Stimulated activated CD8-positive, alpha-beta memory T cell treated with anti-CD3 and anti-CD28 coated beads, Interleukin-12 subunit alpha, Interleukin-12 subunit beta, amount 100 ng/mL, for 24 hours (primary cell): Measurements from ENCODE around the gene FAHD2A.
"Not testable (repeated sequence)": the region's sequence is repeated elsewhere in the genome, so short reads cannot be mapped to it uniquely, and the experiment has no call there.

Experiments
- DNase-seq: peaks from one replicate; pipeline ENCODE4 v3.0.0-alpha.2; 2020; ENCODE audit errors: extremely low read depth

The FAHD2A gene

DNA sequence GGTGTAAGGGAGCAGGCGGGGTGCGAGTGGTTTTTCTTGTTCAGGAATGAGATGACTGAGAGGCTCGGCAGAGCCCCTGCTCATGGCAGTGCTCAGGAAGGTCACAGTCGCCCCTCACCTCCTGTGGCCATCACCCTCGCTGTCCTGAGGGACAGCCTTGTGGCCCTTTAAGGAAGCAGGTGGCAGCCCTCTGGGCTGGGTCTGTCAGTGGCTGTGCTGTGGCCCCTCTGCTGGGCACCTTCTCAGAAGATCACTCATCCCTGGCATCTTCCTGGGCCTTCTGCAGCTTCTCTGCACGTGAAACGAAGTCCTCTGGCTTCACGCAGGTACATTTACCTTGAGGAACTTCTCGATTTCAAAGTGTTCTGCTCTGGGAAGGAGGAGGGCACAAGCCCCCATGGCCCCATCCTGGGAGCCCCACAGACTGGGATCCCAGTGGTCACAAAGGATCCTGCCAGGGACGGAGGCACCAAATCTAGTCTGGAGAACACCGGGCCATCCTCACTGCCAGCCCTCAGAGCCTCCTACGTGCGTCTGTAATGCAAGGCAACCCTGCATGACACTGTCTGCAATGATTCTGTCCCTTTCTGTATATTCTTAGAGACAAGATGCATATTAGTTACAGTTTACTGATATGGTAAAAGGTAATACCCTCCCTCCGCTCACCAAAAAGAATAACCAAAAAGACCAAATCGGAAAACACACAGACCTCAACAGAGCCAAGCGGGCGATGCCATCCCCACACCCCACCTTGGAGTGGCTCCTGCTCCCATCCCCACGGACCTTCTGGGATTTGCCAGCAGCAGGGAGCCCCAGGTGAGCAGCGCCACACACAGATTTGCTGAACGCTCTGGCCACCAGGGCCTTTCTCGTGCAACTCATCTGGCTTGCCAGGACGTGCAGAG, 25.9 kb upstream of the FAHD2A start:
- DNase-seq, result no peak

DNA sequence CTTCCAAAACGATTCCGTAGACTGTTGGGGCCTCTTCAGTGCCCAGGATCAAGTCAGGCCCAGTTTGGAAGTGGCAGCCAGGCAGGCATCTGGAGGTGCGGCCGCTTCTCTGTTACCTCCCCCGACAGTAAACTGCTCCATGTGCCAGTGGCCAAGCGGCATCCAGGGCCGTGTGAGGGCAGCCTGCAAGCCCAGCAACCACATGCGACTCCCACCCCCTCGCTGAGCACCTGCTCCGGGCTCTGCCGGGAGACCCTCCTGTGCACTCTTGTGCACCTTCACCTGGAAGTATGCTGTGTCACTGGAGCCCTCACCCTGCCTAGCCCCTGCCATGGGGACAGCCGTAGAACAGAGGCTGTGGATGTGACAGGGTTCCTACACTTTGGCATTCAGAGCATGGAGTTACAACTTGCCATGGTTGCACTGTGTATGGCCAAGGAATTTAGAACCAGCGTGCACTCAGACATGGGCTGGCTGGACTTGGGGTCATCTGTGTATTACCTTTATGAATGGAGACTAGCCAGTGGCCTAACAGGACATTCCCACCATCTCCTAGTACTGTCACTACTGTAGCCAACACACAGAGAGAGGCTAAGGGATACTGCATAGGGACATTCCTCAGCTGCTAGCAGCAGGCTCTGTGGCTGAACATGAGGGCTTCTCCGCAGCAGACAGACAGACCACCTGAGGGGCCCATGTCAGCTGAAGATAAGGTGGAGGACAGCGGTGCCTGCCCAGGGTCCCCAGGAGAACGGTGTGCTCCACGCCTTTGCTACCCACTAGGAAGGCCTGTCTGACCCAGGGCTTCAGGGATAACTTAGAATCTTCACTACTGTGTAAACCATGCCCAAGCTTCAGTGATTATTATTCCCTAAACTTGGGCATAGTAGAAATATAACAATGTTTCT, 25.0 kb upstream of the FAHD2A start:
- no peak for DNase-seq

DNA sequence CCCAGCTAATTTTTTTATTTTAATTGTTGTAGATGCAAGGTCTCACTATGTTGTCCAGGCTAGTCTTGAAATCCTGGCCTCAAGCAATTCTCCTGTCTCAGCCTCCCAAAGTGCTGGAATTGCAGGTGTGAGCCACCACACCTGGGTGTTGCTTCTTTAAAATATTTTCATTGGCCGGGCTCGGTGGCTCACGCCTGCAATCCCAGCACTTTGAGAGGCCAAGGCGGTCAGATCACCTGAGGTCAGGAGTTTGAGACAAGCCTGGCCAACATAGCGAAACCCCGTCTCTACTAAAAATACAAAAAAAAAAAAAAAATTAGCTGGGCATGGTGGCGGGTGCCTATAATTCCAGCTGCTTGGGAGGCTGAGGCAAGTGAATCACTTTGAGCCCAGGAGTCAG, 24.2 kb upstream of the FAHD2A start:
- DNase-seq, result not testable (repeated sequence)

DNA sequence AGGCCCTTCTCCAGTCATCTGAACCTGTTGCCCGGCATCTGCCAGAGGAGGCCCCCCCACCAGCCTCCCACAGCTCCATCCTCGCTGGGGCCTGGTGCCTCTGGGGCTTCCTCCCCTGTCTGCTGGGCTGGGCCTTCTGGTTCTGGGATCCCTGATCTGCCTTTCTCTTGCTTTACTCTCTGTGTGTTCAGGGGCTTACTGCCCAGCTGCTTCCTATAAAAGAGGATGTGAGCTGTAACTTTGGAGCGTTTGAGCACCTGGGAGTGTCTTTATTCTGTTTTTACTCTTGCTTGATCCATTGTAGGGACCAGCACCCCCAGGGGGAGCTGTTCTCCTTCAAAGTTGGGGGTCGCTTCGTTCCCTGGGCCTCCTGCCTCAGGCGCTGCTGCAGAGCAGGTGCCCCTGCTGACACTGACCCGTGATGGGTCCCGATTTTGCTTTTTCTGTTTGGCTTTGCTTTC, 23.1 kb upstream of the FAHD2A start:
- no peak for DNase-seq

DNA sequence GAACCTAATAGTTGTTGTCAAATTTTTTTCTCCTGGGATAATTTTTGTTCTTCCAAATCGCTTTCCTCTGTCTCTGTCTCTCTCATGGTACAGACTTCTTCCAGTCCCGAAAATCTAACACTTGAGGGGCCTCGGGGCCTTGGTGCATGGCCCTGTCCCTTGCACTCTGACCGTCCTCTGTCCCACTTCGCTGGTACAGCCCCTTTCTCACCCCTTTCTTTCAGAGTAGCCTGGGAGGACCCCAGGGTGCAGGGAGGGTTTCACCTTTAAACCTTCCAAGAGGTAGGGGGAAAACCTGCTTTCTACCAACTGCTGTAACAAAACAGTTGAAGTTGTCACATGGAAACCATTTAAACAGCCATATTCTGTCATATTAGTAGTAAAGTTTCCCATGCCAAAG, 22.2 kb upstream of the FAHD2A start:
- no peak for DNase-seq

DNA sequence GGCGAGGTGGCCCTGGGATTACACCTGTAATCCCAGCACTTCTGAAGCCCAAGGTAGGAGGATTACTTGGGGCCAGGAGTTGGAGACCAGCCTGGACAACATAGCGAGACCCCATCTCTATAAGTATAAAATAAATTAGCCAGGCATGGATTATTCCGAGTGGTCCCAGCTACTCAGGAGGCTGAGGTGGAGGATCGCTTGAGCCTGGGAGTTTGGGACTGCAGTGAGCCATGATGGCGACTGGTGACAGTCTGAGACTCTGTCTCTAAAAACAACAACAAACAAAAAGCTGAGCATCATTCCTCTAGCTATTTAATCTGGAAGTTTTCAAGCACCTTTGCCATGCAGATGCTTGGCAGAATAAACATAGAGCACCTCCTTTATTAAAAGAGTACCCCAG, 21.8 kb upstream of the FAHD2A start:
- no peak for DNase-seq

DNA sequence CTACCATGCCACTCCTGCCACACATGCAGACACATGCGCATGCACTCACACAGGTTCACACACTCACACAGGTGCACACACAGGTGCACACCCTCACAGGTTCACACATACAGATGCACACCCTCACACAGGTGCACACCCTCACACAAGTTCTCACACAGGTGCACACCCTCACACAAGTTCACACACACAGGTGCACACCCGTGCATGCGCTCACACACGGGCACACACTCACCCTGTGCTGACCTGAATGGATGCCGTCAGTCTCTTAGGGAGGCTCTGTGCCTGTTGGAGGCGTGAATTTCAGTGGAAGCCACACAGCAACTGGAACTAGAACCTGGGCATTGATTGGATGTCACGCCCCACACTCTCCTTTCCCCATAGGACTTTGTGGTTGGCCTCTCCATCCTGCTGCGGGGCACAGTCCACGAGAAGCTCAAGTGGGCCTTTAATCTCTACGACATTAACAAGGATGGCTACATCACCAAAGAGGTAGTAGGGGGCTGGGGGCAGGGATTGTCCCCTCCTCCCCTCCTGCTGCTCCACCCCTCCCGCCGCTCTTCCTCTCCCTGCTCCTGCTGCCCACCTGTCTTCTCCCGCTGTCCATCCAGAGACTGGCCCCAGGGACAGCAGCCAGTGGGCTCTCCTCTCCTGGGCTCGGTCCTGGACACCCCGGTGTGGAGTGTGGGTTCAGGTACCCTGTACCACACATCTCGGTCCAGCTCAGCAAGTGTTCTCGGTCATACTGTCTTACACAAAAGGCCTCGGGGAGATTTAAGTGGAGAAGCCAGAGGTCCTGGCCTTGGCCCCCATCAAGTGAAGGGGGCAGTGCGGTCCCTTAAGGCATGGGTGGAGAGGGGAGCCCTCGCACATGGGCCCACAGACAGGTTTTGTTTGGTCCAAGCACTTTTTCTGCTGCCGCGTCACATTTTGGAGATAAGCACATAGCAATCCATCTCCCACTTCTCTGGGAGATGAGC, 21.0 kb upstream of the FAHD2A start:
- DNase-seq, result no peak

DNA sequence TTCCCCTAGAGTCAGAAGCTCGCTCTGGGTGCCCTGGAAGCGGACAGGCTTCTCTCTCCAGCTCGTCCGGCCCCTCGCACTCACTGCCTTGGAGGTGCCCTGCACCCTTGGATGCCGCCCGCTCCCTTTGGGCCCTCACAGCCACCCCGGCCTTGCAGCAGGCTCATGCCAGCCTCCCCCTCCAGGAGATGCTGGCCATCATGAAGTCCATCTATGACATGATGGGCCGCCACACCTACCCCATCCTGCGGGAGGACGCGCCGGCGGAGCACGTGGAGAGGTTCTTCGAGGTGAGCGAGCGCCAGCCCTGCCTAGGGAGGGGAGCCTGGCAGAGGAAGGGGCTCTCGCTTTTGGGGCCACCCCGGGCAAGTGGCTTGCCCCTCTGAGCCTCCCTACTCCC, 20.3 kb upstream of the FAHD2A start:
- DNase-seq, result no peak

DNA sequence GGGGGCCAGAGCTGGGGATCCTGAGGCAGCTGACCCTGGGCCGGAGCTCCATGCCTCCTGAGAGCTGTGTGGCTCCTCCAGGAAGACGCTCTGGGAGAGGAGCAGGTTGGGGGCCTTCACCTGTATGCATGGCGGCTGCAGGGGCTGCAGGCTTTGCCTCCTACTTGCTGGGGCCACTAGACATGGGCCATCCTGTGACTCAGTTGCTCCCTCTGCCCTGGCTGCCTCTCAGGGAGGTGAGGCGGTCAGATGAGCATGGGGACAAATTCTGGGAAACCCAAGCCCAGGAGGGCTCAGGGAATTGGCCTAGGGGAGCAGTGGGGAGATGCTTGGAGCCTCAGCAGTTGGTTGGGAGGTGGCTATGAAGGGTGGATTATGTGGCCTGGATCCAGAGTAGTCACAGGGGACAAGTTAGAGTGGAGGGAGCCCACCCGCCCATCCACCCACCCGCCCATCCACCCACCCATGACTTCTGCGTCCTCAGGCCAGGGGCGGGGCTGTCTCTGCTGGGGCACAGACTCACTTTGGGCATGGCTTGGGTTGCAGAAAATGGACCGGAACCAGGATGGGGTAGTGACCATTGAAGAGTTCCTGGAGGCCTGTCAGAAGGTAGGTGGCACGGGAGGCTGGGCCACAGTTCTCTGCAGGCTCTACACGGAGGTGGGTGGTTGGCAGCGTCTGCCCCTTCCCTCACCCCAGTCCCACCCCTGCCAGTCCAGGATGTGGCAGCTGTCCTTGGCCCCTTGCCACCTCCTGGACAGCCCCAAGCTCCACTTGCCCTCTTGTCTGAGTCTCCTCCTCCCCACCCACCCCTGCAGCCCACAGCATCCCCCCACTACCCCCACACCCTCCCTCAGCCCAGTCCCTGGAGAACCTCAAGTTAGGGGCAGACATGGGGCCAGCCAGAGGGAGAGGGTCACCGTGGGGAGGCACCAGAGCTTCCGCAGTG, 19.5 kb upstream of the FAHD2A start:
- no peak for DNase-seq

DNA sequence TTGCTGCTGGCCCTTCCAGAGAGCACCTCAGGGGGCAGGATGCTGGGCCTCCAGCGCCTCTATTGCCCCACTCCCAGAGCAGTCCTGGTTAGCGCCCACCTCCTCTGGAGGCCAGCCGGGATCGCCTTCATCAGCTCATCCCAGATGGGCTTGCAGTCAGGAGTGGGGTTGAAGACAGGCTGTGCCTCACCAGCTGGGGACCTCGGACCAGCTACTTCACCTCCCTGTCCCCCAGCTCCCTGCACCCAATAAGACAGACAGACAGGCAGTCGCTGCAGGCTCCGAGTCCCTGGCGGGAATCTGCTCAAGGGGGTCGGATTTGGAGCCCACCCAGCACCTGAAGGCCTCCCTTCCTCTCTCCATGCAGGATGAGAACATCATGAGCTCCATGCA, 18.9 kb upstream of the FAHD2A start:
- DNase-seq, result no peak

DNA sequence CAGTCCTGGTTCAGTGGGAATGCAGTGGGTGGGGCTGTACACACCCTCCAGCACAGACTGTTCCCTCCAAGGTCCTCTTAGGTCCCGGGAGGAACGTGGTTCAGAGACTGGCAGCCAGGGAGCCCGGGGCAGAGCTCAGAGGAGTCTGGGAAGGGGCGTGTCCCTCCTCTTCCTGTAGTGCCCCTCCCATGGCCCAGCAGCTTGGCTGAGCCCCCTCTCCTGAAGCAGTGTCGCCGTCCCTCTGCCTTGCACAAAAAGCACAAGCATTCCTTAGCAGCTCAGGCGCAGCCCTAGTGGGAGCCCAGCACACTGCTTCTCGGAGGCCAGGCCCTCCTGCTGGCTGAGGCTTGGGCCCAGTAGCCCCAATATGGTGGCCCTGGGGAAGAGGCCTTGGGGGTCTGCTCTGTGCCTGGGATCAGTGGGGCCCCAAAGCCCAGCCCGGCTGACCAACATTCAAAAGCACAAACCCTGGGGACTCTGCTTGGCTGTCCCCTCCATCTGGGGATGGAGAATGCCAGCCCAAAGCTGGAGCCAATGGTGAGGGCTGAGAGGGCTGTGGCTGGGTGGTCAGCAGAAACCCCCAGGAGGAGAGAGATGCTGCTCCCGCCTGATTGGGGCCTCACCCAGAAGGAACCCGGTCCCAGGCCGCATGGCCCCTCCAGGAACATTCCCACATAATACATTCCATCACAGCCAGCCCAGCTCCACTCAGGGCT, 17.5 kb upstream of the FAHD2A start:
- DNase-seq, result no peak

DNA sequence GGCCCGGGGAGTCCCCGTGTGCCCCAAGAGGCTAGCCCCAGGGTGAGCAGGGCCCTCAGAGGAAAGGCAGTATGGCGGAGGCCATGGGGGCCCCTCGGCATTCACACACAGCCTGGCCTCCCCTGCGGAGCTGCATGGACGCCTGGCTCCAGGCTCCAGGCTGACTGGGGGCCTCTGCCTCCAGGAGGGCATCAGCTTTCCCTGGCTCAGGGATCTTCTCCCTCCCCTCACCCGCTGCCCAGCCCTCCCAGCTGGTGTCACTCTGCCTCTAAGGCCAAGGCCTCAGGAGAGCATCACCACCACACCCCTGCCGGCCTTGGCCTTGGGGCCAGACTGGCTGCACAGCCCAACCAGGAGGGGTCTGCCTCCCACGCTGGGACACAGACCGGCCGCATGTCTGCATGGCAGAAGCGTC, 16.9 kb upstream of the FAHD2A start:
- no peak for DNase-seq

DNA sequence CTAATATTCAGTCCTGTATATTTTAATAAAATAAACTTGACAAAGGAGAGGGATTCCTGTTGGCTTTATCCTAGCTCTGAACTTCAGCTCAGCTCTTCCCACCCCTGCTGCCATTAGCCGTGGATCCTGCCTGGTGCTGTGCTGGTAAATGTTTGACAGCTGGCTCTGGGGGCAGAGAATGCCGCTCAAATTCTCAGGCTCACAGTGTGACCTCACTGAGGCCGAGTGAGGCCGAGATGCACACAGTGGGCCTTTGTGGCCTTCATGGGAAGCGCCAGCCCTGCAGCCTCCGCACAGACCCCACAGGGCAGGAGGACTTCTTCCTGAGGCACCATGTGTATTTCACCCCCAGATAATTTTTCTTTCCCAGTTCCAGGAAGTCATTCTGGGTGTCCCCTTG, 16.5 kb upstream of the FAHD2A start:
- no peak for DNase-seq

DNA sequence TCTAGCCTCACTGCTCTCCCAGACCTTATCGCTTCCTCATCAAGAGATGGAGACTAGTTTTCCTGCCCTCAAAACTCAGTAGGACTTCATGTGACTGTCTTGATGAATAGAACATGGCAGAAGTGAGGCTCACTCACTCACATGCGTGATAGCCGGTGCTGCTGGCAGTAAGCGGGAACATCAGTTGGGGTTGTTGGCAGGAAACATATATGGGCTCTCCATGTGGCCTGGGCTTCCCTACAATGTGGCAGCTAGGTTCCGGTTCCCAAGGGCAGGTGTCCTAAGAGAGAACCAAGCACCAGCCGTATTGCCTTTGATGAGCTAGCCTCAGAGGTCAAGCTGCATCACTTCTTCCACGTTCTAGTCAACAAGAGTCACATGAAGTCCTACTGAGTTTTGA, 15.2 kb upstream of the FAHD2A start:
- DNase-seq, result no peak

DNA sequence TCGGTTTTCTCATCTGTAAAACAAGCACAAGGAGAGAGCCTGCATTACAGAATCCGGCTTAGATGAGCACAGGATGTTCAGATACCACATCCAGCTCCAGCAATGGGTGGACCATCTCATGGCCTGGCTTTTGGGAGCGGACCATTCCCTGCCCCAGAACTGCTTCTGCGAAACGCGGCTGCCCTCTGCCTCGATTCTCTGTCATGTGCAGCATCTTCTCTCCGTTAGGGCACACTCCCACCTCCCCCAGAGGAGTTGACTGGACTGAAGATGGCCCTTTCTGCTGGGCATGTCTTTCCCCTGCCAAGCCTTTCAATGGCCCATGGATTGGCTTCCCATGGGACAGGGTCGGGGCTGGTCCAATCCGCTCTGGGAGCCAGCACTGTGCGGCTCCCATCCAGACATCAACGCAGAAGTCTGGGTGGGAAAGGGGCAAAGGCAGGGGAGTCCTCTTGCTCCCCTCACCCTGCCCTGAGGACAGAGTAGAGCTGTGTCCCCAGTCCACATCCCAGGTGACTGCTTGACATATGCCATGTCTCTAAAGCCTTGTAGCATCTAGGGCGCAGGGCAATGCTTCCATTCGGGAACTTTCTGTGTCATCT, 14.3 kb upstream of the FAHD2A start:
- no peak for DNase-seq

DNA sequence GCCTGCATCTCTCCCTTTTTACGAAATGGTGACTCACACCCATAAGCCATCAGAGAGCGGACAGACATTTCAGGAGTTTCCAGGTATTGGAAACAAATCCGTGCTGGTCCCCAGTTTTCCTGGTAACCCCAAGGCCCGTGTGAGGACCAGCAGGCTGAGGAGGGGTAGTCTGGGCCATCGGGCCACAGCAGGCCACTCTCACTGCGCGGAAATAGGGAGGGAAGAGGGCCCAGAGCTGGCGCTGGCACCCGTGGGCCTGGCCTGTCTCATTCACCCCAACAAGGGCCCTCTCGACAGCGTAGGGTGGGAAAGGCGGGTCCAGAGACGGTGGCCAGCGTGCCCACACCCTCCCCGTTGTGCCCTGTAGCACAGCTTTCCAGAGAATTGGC, 13.7 kb upstream of the FAHD2A start:
- no peak for DNase-seq

DNA sequence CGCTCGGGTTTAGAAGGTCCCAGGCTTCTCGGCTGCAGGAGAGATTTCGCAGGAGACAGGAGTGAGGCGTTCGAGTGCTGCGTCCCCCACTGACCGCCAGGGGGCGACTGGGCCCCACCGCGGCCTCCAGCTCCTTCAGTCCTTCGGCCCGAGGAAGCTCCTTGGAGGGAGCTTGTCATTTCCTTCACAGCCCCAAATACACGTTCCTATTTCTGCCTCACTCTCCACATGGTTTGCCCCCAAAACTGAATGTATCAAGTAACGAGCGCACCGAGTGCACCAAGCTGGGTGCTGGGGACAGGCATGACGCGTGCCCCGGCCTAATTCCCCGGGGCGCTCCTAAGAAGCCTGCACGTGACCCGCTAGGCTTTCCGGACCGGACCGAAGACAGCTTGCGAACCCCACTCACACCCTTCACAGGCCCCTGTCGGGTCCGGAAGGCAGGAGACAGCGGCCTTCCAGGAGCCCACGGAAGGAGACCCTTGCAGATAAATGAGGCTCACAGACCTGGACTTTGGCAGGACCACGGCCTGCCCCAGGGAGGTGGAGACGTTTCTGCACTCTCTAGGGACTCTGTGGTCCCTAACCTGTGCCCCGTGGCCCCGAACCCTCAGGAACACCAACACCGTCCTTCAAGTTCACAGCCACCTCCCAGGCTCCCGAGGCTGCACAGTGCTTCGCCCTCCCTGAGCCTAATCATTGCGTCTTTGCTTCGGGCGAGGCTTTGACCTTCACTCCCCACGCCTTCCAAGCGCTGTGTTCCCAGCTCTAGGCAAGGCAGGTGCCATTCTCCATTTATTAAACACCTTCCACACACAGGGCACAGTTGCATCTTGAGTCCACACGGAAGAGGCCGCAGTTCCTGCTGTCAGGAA, 13.0 kb upstream of the FAHD2A start:
- no peak for DNase-seq

DNA sequence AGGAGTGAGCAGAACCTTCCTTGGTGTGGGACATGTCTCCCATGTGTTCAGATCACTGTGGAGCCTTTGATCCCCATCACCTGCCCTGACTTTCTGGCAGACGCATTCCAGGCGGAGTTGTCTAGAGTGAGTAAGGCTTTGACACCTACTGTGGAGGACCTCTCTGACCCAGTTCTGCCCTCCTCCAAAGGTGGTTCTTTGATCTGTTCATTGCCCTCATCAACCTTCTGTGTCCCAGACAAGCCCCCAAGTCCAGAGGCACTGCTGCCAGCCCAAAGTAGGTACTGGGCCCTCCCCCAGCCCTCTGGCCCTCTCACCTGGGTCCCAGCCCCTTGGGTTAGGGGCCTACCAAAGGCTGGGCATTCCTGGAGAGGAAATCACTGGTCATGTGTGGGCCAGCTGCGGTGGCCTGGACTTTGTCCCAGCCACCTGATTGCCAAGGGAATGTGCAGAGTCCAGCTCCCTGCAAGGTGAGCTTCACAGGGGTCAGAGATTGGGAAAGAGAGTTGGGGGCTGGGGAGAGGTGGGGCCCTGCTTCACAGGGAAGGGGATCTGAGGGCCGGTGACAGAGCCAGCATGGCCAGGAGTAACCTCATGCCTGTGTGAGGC, 12.1 kb upstream of the FAHD2A start:
- DNase-seq, result no peak
